ENCODE data around the gene OTULIN.

Gene OTULIN

DNA sequence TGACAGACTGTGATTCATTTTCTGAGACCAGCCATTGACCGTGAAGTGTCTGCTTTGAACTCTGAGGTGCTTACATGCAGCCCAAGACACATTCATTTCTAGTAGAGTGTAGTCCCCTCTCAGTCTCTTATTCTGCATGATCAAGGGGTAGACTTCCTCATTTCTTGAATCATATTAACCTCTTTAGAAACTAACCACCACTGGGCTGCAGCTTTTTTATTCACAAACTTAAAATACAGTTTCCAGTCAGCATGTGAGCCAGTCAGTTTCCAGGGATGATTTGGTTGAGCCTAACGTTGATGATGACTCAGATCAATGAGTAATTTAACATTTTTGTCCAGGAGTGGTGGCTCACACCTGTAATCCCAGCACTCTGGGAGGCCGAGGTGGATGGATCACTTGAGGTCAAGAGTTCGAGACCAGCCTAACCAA lies 59.2 kb downstream of the OTULIN start:
- no peak for DNase-seq

DNA sequence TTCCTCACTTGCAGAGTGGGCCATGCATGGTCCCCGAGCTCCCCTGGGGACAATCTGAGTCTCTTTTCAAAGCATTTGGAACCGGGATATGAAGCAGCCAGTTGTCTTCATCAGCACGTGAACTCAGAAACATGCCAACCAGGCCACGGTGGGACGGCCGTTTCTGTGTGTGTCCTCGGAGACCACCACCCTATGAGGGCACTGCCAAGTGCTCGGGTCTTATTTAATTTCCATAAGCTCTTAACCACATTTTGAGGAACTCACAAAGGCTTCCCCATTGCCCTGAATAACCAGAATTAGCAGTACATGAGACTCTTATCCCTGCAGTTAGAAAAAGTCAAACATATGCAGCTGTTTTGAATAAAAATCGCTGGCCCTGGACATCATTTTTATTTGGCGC lies 60.1 kb downstream of the OTULIN start:
- DNase-seq: no peak

DNA sequence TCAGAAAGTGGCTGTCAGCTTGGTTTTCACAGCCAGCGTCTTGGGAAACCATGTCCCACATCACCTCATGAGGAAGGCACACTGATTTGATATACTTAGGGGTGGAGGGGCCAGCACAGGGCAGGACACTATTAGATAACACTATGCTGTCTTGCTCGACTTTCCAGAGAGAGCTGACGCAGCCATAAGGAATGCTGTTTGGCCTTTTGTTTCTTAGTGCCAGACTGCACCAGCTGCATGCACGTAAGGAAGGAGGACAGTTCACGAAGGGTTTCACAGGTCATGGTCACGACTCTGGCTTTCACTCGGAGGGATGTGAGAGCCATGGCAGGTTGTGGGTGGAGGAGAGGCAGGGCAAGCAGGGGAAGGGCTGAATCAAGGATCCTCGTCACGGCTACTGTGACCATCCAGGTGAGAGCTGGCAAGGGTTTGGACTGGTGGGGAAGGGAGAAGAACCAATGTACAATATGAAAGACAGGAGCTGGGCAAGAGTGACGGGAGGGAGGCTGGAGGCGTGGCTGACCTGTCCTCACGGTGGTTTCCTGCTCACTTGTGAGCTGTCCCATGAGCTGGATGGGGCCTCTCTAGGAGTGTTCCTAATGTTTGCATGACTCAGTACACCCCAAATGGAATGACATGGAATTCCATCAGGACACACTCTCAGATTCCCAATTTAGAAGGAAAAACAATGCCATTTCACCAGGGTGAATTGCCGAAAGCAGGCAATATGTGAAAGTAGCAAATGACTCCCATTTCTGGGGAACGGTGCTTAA lies 61.7 kb downstream of the OTULIN start:
- no peak for DNase-seq

DNA sequence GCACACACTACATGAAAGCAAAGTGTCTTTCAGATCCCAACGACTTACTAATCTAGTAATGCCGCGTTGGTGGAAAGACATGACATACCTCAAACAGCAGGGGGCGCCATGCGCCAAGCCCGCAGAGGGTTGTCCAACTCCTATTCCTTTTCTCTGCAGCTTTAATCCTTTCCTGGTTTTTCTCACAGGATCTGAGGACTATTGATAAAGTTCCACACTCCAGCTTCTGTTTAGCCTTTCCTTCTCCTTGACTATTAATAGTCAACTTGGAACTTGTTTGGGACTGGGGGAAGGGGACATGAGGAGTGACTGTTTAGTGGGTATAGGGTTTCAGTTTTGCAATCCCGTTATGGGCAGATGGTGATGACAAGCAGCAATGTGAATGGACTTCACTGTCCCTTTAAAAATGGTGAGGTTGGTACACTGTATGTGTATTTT lies 62.9 kb downstream of the OTULIN start:
- peak; percentile 75 for DNase-seq

DNA sequence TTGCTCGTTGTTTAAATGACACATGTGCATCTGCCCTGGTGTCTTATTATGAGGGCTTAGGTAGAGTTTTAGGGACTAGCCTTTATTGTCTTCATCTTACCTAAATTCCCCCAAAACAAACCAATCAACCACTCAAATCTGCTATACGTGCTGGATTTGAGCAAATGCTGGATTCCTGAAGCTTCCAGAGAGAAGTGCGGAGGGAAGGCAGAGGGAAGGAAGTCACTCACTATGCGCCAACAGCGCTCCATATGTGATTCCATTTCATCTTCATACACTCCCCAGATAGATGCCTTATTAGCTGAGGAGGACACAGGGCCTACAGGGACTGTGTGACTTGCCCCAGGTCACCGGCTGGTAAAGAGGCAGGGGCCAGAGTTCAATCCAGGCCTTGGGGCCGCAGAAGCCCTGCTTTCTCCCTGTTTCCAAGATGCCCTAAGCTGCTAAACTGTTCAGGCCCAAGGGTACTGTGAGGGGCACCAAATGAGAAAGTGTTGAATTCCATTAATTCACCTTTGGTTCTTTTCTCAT lies 63.5 kb downstream of the OTULIN start:
- no peak for DNase-seq

DNA sequence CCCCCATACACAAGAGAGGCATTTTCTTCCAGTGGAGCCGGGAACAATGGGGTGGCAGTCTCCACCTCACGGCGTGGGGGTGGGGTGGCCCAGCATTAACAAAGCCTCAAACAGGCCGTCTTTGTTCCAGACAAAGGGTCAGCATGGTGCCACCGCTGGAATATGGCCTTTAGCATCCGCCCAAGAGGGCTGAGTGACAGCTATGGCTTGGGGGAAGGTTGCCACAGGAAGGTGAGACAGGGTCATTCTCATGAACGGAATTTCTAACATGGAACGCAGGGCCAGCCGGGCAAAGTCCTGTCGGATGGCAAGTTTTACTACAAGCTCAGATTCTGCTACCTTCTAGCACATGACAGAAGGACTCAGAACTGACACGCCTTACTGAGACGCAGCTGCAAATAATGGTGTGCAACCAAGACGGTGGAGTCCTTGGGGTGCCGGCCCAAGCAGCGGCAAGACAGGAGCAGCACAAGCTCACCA lies 64.0 kb downstream of the OTULIN start:
- no peak for DNase-seq

DNA sequence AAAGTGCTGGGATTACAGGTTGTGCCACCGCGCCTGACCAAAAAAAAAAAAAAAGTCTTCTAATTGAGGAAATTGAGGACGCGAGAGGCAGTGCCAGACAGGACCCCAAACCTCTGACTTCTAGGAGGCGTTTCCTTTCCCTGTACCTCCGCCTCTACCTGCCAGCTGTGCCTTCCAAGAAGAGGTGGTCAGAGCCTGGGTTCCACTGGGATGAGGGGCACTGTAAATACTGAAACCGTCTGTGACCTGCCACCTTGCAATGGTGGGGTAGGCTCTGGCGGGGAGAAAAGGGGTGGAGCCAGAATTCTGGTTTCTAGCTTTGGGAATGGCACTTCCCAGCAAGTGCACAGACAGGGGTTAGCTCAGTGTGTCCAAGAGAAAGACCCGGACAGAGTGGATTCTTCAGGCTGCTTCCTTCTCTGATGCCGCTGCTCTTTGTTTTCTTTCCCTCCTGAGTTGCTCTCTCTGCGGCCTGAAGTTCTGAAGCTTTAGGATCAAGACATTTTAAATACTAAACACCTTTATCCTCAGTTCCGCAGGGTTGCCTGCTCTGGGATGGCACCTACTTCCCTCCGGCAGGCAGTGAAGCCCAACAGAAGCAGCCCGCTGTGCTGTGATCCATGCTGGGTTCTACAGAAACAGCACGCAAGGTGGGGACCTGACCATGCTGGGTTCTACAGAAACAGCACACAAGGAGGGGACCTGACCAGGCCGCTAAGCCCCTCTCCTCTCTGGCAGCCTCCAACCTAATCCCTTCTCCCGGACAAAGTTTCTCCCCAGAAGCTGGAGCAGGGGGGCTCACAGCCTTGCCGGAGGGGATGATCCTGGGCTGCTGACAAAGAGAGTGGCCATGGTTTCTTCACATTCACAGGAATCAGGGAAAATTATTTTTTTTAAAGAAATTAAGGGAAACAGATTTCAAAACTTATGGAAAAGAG lies 65.2 kb downstream of the OTULIN start:
- DNase-seq: no peak

DNA sequence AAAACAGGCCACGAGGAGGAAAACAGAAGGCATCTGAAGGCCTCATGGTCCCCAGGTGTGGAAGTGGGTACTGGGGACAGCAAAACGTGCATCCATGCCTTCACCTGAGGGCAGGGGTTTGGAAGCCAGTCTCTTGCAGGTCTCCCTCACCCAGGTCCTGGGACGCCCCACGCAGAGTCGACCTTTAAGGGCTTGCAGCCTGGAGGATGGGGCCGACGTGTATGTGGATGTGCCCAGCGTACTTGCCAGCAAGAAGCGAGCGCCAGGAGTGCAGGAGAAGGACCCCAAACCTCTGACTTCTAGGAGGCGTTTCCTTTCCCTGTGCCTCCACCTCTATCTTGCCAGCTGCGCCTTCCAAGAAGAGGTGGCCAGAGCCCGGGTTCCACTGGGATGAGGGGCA lies 65.9 kb downstream of the OTULIN start:
- no peak for DNase-seq

DNA sequence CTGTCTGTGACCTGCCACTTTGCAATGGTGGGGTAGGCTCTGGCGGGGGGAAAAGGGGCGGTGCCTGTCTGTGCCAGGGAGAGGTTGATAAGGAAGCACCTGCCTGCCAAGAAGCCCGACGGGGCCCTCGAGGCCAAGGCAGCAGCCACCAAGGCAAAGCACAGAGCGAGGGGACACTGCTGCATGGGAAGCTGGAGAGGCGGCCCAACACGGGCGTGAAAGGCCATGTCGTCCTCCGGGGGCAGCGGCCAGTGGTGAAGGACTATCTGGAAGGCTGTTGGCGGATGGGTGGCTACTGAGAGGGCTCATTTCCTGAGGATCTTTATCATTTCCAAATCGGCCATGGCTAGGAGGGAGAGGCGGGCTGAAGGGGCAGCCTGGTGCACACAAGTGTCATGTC lies 66.4 kb downstream of the OTULIN start:
- DNase-seq: no peak

DNA sequence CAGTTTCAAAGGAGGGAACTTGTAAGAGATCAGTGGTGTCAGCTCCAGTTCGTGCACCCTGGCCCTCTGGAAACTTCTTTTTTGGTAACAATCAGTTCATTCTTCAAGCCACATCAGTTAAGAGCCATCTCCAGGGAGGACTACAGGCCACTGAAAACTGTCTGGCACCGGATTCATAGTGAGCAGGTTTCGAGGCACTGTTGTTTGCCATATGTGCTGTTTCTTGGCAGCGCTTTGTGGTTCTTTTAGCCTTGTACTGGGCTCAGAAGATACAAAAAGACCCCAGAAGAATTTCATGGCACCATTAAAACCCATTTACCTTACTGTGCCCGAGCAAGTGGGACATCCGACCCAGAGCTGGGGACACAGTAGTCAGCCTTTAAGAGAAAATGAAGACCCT lies 68.5 kb downstream of the OTULIN start:
- no peak for DNase-seq

DNA sequence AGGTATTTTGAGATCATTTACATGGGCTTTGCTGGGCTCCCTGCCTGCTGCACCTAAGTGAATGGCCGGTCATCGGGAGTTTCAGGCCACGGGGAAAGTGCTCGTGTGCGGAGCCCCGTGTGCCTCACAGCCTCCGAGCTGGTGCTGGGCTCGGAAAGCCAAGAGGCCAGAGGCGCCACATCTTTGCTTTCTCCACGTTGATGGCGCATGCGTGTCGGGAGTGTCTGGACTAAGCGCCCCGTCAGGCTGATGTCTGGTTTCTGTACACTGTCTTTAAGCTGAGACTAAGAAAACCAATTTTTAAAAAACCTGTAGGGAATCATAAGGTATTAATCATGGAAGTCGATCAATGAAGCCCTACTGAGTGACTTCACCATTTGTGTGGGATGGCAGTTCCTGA lies 69.1 kb downstream of the OTULIN start:
- DNase-seq: no peak

DNA sequence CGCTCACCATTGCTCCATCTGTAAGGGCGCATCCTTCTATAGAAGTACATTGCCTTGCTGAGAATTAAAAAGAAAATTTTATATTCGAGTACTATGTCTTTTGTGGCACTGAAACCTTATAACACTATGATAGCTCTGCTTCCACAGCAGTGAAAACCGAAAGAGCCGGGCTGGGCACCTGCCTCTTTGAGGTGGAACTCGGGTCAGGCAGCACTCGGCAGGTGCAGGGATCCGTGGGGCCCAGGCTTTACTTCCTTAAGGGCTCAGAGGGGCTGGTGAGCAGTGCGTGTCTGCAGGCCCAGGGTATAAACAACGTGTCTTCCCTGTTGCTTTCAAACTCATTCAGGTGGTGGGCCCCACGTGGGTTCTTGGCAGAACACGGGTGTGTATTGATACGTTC lies 69.9 kb downstream of the OTULIN start:
- no peak for DNase-seq

DNA sequence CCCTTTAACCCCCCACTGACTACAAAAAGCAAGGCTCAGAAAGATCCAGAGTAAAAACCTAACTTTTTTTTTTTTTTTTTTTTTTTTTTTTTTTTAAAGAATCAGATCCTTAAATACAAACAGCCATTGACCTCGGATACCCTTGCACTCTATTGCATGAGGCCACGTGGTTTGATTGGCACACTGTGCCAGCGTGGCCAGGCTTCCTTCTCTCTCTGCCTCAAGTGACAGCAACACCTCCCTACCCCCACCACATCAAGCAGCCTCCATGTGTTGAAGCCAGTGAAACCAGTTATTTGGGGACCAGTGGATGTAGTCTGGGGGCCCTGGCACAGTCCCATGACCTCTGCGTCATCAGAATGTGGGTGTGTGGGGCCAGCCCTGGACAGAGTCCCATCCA lies 71.4 kb downstream of the OTULIN start:
- DNase-seq: no peak

DNA sequence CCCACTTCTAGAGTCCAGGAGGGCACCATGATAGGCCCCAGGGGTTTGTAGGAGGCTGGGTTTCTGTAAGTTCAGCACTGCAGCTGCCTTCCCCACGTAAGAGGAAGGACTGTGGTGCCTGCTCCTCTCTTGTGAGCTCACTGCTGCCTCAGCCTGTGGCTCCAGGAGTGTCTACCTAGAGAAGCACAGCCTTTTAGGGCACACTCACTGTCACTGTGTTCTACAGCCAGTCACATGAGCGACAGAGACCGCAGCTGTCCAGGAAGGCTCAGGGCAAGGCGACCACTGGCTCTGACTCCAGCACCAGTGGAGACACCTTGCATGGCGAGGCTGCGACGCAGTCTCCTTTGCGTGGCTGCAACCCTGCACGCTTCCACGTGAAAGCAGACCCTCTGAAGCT lies 72.8 kb downstream of the OTULIN start:
- no peak for DNase-seq

DNA sequence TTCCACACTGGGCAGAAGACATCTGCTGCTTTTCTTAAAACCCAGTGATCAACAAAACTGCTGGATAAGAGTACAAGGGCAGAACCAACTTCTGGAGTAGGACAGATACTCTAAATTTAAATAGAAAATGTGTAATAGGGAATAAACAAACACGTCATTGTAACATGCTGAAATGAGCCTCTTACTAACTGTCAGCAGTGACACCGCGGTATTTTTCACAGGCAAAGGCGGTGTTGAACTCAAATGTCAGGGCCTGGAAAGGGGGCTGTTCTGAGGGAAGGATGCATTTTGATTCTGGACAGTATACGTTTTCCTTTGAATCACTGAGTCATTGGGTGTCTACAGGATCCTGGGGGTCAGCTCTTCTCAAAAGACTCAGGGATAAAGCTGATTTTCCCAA lies 73.5 kb downstream of the OTULIN start:
- DNase-seq: no peak

DNA sequence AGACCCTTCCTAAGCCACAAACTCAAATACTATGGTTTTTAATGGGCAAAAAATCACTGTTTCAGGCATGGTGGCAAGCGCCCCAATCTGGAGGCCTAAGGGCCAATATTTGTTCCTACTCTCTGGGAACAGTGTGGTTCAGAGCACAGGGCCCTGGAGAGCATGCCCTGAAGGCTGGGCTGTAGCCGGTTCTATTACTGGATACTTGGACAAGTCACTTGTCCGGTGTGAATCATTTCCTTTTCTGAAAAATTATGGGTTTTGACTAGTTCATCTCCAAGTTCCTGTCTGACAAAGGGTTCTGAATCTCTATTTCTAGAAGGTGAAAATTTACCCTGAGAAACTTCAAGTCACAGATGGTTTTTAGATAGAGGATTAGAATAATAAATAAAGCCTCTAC lies 75.0 kb downstream of the OTULIN start:
- DNase-seq: no peak

DNA sequence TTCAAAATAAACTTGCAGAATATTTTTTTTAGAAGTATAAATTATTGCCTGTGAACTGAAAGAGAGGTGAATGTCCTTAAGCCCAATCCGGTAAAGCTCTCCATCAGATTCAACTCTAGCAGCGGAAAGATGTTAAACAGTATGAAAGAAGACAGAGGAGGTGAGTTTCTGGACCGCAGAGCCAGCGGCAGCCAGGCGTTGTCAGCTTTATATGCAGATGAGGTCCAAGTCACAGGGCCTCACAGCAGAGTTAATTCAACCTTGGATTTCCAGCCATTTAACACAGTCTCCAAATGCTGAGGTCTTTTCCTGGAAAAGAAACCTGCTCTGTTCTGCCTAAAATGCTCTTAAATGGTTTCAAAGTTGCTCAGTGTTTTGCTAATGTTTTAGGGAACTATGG lies 75.5 kb downstream of the OTULIN start:
- DNase-seq: no peak

DNA sequence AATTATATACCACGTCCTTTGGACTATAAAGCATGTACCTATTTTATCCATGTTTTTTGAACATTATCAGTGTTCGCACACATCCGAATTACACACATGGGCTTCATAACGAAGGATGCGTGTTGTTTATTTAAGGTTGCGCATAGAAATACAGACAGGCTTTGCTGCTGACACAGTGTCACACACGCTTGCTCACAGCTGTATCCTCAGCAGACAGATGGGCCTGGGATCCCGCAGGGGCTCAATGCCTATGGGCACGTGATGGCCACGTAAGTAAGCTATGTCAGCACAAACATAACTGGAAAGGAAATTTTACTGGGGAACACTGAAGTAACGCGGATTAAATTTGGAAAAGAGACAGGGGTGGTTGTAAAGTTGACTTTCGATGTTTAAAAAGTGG lies 76.6 kb downstream of the OTULIN start:
- DNase-seq: no peak

DNA sequence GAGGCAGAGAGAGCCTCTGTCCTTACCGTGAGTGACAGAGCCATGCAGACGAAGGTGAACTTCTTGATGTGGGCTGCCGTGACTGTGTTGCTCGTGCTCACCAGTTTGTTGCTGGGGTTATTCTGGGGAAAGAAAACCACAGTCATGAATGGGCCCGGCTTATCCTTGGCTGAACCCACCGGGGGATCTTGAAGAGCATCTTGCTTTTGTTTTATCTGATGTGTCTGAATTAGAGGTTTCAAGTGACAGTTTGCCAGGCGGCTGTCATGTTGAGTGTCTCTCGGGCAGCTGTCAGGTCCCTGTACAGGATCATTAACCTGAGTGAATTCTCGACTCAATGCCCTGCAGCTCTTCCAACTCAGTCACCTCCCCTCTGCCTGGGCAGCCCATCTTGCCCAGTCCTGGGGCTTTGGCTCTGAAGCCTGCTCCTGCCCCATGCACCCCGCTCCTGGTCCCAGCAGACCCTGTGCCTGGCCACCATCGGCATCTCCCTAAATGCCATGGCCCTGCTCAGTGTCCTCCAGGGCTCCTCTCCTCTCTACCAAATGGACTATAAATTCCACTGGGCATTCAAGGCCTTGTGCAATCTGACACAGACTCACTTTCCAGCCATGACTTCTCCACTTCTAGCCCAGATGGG lies 77.4 kb downstream of the OTULIN start:
- no peak for DNase-seq

DNA sequence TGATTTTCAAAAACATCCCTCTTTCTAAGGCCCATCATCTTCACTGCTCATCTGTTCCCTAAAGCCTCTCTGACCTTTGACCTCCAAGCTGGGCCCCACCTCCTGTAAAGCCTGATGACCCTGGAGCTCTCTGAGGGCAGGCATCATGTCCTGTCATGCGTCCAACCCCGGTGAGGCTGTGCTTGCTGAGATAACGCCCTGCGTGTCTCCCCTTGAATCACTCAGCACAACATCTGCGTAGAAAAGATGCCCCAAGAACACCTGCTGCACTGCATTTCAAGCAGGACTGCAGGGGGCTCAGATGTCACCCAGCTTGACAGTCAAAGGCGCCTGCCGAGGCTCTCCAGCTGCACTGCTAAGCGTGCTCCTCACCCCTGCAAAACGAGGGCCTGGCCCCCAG lies 78.0 kb downstream of the OTULIN start:
- DNase-seq: no peak

DNA sequence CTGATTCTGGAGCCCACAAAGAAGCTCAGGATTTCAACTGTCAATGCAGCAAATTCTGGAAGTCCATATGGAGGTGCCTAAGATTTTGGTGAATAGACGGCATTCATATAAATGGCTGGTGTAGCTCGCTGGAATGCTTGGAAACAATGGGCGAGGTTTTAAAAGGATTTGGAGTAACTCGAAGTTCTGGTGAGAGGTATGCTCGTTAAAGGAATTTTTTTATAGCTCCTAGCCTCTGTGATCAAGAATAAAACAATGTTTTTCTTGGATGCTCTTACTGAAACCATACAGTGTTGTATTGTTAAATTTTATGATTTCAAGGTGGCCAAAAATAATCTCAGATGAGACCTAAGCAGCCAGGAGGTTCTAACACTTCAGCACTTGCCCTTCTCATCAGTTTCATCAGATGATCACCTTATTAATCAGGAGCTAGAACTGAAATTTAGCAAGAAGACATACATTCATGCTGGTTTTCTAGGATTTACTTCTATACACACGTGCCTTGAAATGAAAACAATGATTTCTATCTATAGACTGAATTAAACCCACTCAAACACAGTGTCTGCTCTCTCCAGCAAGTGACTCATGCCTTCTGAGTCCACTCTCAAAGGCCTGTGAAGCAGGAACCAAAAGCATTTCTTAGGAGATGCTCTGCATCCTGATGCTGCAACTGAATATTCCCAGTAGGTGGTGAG lies 79.2 kb downstream of the OTULIN start:
- no peak for DNase-seq

All from activated CD8-positive, alpha-beta memory T cell treated with anti-CD3 and anti-CD28 coated beads, Interleukin-2, amount 50 U/mL, for 4 hours (primary cell).